ENCODE measurements around the gene RINL. TPM values are rescaled to one million over a fixed set of nuclear protein-coding genes. Genes with fewer than 3 reads are reported as not detected.
A peak's percentile ranks its signal among the peaks of the same experiment; 100 is the strongest.

Gene RINL
- polyA plus RNA-seq, 1 donor (not counting 4 experiments of a cell fraction or from before 2014, with no cell fraction given), result 6.3 TPM

GRCh38 chr19:38851622-38852230 lies 26.3 kb downstream of the RINL start:
- H3K9ac ChIP-seq (ENCODE audit: control insufficient read depth, extremely low read depth, insufficient read depth, low read length), result peak overlapping the region; percentile 77
- no peak for DNase-seq (ENCODE audit: low read depth, low spot score)
- no peak for FAIRE-seq
- H3K4me2 ChIP-seq (ENCODE audit: control insufficient read depth, extremely low read depth, insufficient read depth, low read depth, low read length), result peak overlapping the region; percentile 86
- peaks cover 11 to 16% of the 10 kb centered on the region in 2 experiments for H3K36me3 ChIP-seq (ENCODE audit: control insufficient read depth in 2 of 2, extremely low read depth in 1 of 2, insufficient read depth in 2 of 2, low read length in 2 of 2)
- TF ChIP-seq EZH2 (IDR thresholded peaks at IDR 0.05; ENCODE audit: low read length), result no peak
- TF ChIP-seq CTCF (optimal IDR thresholded peaks at IDR 0.05 in 1 of 3, IDR thresholded peaks at IDR 0.05 in 1 of 3, conservative IDR thresholded peaks at IDR 0.05 in 1 of 3; ENCODE audit: extremely low read depth in 1 of 3, insufficient read depth in 2 of 3, low read length in 3 of 3), result no peak
- dilution Hi-C loops (cut with MboI; ENCODE audit: extremely low pct_ligation_motif_present, low sequenced_read_pairs), result no loop called here
- peaks cover 13% of the 10 kb centered on the region for H4K20me1 ChIP-seq (ENCODE audit: control insufficient read depth, extremely low read depth, insufficient read depth, low read length)
- H3K27ac ChIP-seq (ENCODE audit: control insufficient read depth, insufficient read depth, low read length), result peak overlapping the region; percentile 81
- H3K9me1 ChIP-seq (ENCODE audit: control insufficient read depth, extremely low read depth, insufficient read depth, low read length), result peaks cover 2% of the 10 kb centered on the region
- H2AFZ ChIP-seq (ENCODE audit: control insufficient read depth, low read length), result peak overlapping the region; percentile 71
- H3K27me3 ChIP-seq (ENCODE audit: control insufficient read depth, extremely low read depth, insufficient read depth, low read length), result no peaks in the 10 kb centered on the region
- H3K4me1 ChIP-seq (ENCODE audit: control insufficient read depth, extremely low read depth, insufficient read depth, low read length), result peaks cover 36% of the 10 kb centered on the region
- H3K9me3 ChIP-seq (ENCODE audit: control insufficient read depth, low read depth, low read length), result no peaks in the 10 kb centered on the region
- H3K79me2 ChIP-seq (ENCODE audit: control insufficient read depth, insufficient read depth, low read length), result peaks cover 24% of the 10 kb centered on the region
- peak overlapping the region; percentile 74 to 80 (median 77) for H3K4me3 ChIP-seq (ENCODE audit: control insufficient read depth in 2 of 3, extremely low read depth in 1 of 3, insufficient read depth in 2 of 3, low read depth in 1 of 3, low read length in 3 of 3)

GRCh38 chr19:38850976-38851621 lies 27.0 kb downstream of the RINL start:
- peak overlapping the region; percentile 76 for H3K27ac ChIP-seq (ENCODE audit: control insufficient read depth, insufficient read depth, low read length)
- peaks cover 36% of the 10 kb centered on the region for H3K4me1 ChIP-seq (ENCODE audit: control insufficient read depth, extremely low read depth, insufficient read depth, low read length)
- H3K4me2 ChIP-seq (ENCODE audit: control insufficient read depth, extremely low read depth, insufficient read depth, low read depth, low read length), result peak overlapping the region; percentile 86
- H3K4me3 ChIP-seq (ENCODE audit: control insufficient read depth in 2 of 3, extremely low read depth in 1 of 3, insufficient read depth in 2 of 3, low read depth in 1 of 3, low read length in 3 of 3), result peak overlapping the region; percentile 49 to 74 (median 70)
- no peaks in the 10 kb centered on the region for H3K27me3 ChIP-seq (ENCODE audit: control insufficient read depth, extremely low read depth, insufficient read depth, low read length)
- peaks cover 14 to 20% of the 10 kb centered on the region in 2 experiments for H3K36me3 ChIP-seq (ENCODE audit: control insufficient read depth in 2 of 2, extremely low read depth in 1 of 2, insufficient read depth in 2 of 2, low read length in 2 of 2)
- TF ChIP-seq CTCF (optimal IDR thresholded peaks at IDR 0.05 in 1 of 3, IDR thresholded peaks at IDR 0.05 in 1 of 3, conservative IDR thresholded peaks at IDR 0.05 in 1 of 3; ENCODE audit: extremely low read depth in 1 of 3, insufficient read depth in 2 of 3, low read length in 3 of 3) (no peak), EZH2 (IDR thresholded peaks at IDR 0.05; ENCODE audit: low read length) (no peak)
- H3K9me3 ChIP-seq (ENCODE audit: control insufficient read depth, low read depth, low read length), result no peaks in the 10 kb centered on the region
- dilution Hi-C loops (cut with MboI; ENCODE audit: extremely low pct_ligation_motif_present, low sequenced_read_pairs), result no loop called here
- FAIRE-seq (no peak), DNase-seq (ENCODE audit: low read depth, low spot score) (no peak)
- peaks cover 30% of the 10 kb centered on the region for H3K79me2 ChIP-seq (ENCODE audit: control insufficient read depth, insufficient read depth, low read length)
- H4K20me1 ChIP-seq (ENCODE audit: control insufficient read depth, extremely low read depth, insufficient read depth, low read length), result peaks cover 13% of the 10 kb centered on the region
- peak overlapping the region; percentile 77 for H3K9ac ChIP-seq (ENCODE audit: control insufficient read depth, extremely low read depth, insufficient read depth, low read length)
- peak overlapping the region; percentile 71 for H2AFZ ChIP-seq (ENCODE audit: control insufficient read depth, low read length)
- peaks cover 2% of the 10 kb centered on the region for H3K9me1 ChIP-seq (ENCODE audit: control insufficient read depth, extremely low read depth, insufficient read depth, low read length)
